Prostate gland (tissue), 2 donors: ENCODE results near the gene SPRR1A. TPM values are rescaled to one million over a fixed set of nuclear protein-coding genes. Genes with fewer than 3 reads are reported as not detected.

Experiments
- DNase-seq: peaks from one replicate; pipeline ENCODE4 v3.0.0-alpha.2; 2019; ENCODE audit warnings: low spot score
- H3K27ac ChIP-seq, 2 donors: fragments of 200-600 bp; sonication (generic); 2 replicates each; pipeline ENCODE4 v1.5.1; 2017 to 2019
- H3K27me3 ChIP-seq: fragments of 200-600 bp; sonication (generic); replicated peaks from 2 replicates; pipeline ENCODE4 v1.5.1; 2019; ENCODE audit not compliant: insufficient read depth
- H3K36me3 ChIP-seq, 2 donors: fragments of 200-600 bp; sonication (generic); 1 replicate in 1 of 2; 2 replicates in 1 of 2; pipeline versions ENCODE4 v1.5.1 to v1.8.1; 2017 to 2019
- H3K4me1 ChIP-seq: fragments of 200-600 bp; sonication (generic); replicated peaks from 2 replicates; pipeline ENCODE4 v1.5.1; 2019
- H3K4me3 ChIP-seq, 2 donors: fragments of 200-600 bp; sonication (generic); 2 replicates each; pipeline ENCODE4 v1.5.1; 2017 to 2019
- H3K9me3 ChIP-seq: fragments of 200-600 bp; sonication (generic); 2 replicates; pipeline ENCODE4 v1.5.1; 2017
- CTCF ChIP-seq, 4 experiments: fragments of 200-600 bp in 2 of 4; fragments of 450-650 bp in 2 of 4; sonication (generic) in 2 of 4; IDR thresholded peaks; 1 replicate in 3 of 4; 2 replicates in 1 of 4; pipeline ENCODE4 v1.5.1; 2016 to 2019; ENCODE audit warnings: antibody characterized with exemption in 4 of 4, mild to moderate bottlenecking in 2 of 4, moderate library complexity in 2 of 4
- POLR2A ChIP-seq: fragments of 450-650 bp; IDR thresholded peaks from one replicate; pipeline ENCODE4 v1.6.1; 2016; ENCODE audit warnings: antibody characterized with exemption, mild to moderate bottlenecking
- POLR2AphosphoS5 ChIP-seq: sonication (generic); formaldehyde crosslinking; IDR thresholded peaks from one replicate; pipeline ENCODE4 v1.6.1; 2017; ENCODE audit warnings: antibody characterized with exemption
- WGBS: methylation state at CpG from one replicate; pipeline ENCODE4 v1.1.5; 2018; 5-methylcytosine and 5-hydroxymethylcytosine counted together
- intact Hi-C: fragments of 100-400 bp; cut with DNase I; formaldehyde crosslinking; loops from one replicate; pipeline ENCODE4 v1.14.2; 2022
- total RNA-seq, 2 donors: library from RNA; depleted of rRNA; stranded (reverse); fragments of >200 nt; gene quantifications; one replicate each; pipeline ENCODE4 v1.1.0, GENCODE V29; 2016

SPRR1A gene
- total RNA-seq, 2 donors from 2014 or later: not detected

GRCh38 chr1:152986578-152986977 is 2.7 kb downstream of the SPRR1A start:
- 92% methylated on average over 2 of the region's 2 CpGs for WGBS

GRCh38 chr1:152993186-152993585 is 9.3 kb downstream of the SPRR1A start:
- no peaks in the 10 kb centered on the region for H3K27me3 ChIP-seq
- no peaks in the 10 kb centered on the region for H3K4me1 ChIP-seq
- H3K27ac ChIP-seq: no peak overlapping the region
- no peak for TF ChIP-seq POLR2AphosphoS5
- TF ChIP-seq CTCF (IDR thresholded peaks at IDR 0.05): no peak
- TF ChIP-seq POLR2A: no peak
- intact Hi-C loops: no loop called here
- no peak overlapping the region for H3K4me3 ChIP-seq
- no peak for DNase-seq
- WGBS: 71% methylated on average over 6 of the region's 6 CpGs
- no peaks in the 10 kb centered on the region for H3K36me3 ChIP-seq
- no peaks in the 10 kb centered on the region for H3K9me3 ChIP-seq

More at GRCh38 chr1:152986578-152986977, 2.7 kb downstream of the SPRR1A start:
- Histone ChIP-seq H3K4me3 (no peak overlapping the region), H3K27me3 (no peaks in the 10 kb centered on the region), H3K9me3 (no peaks in the 10 kb centered on the region), H3K36me3 (no peaks in the 10 kb centered on the region), H3K4me1 (no peaks in the 10 kb centered on the region), H3K27ac (no peak overlapping the region)
- DNase-seq: no peak
- intact Hi-C loops: no loop called here
- TF ChIP-seq POLR2A (no peak), CTCF (IDR thresholded peaks at IDR 0.05) (no peak), POLR2AphosphoS5 (no peak)

GRCh38 chr1:152995842-152996241 is 12.0 kb downstream of the SPRR1A start:
- no peak for DNase-seq
- WGBS: 42% methylated on average over 1 of the region's 1 CpG
- no peak overlapping the region for H3K27ac ChIP-seq
- intact Hi-C loops: no loop called here
- H3K9me3 ChIP-seq: no peaks in the 10 kb centered on the region
- no peaks in the 10 kb centered on the region for H3K27me3 ChIP-seq
- no peaks in the 10 kb centered on the region for H3K4me1 ChIP-seq
- no peak overlapping the region for H3K4me3 ChIP-seq
- TF ChIP-seq CTCF (IDR thresholded peaks at IDR 0.05) (no peak), POLR2A (no peak), POLR2AphosphoS5 (no peak)
- no peaks in the 10 kb centered on the region for H3K36me3 ChIP-seq

- DNase-seq: no peak
- H3K4me3 ChIP-seq: no peak overlapping the region
- H3K27ac ChIP-seq: no peak overlapping the region
- no peaks in the 10 kb centered on the region for H3K27me3 ChIP-seq
- H3K9me3 ChIP-seq: no peaks in the 10 kb centered on the region
- H3K4me1 ChIP-seq: no peaks in the 10 kb centered on the region
- no peaks in the 10 kb centered on the region for H3K36me3 ChIP-seq
- TF ChIP-seq POLR2A: no peak
- intact Hi-C loops: no loop called here
- 10% methylated on average over 5 of the region's 5 CpGs for WGBS
Observed at GRCh38 chr1:152996633-152997400, 12.9 kb downstream of the SPRR1A start.

- H3K4me3 ChIP-seq: no peak overlapping the region
- no peaks in the 10 kb centered on the region for H3K9me3 ChIP-seq
- no peaks in the 10 kb centered on the region for H3K27me3 ChIP-seq
- no peaks in the 10 kb centered on the region for H3K36me3 ChIP-seq
- DNase-seq: no peak
- intact Hi-C loops: no loop called here
- 11% methylated on average over 7 of the region's 7 CpGs for WGBS
- H3K27ac ChIP-seq: no peak overlapping the region
- TF ChIP-seq POLR2A (no peak), POLR2AphosphoS5 (no peak), CTCF (IDR thresholded peaks at IDR 0.05) (no peak)
- no peaks in the 10 kb centered on the region for H3K4me1 ChIP-seq
Observed at GRCh38 chr1:152997901-152998300, 14.0 kb downstream of the SPRR1A start.
